ENCODE data around the gene GNB1L.

GRCh38 chr22:19737846-19738663, 116.6 kb downstream of the GNB1L start:
- TF ChIP-seq TAF1 (IDR thresholded peaks at IDR 0.05; ENCODE audit: control insufficient read depth, extremely low read depth, insufficient read depth, low read length, severe bottlenecking), result no peak
- no peak for TF ChIP-seq YY1 (IDR thresholded peaks at IDR 0.05; ENCODE audit: borderline replicate concordance in 1 of 3, control insufficient read depth in 1 of 3, extremely low read depth in 1 of 3, insufficient read depth in 3 of 3, insufficient read length in 1 of 3, insufficient replicate concordance in 2 of 3, low read depth in 1 of 3, low read length in 2 of 3)
- TF ChIP-seq ZNF224 (CRISPR knock-in tag; IDR thresholded peaks at IDR 0.05), result no peak
- no peak for TF ChIP-seq SP2 (IDR thresholded peaks at IDR 0.05; ENCODE audit: extremely low read depth, low read depth, low read length, poor library complexity, severe bottlenecking)
- TF ChIP-seq THAP7 (CRISPR knock-in tag; IDR thresholded peaks at IDR 0.05), result no peak
- no peak for TF ChIP-seq MAFF (IDR thresholded peaks at IDR 0.05; ENCODE audit: low read length)
